Heart left ventricle (tissue), 13 donors: Measurements from ENCODE around the gene AVPI1.

Experiments
- CTCF ChIP-seq, 12 donors: fragments of 200-600 bp; sonication (generic) in 4 of 12; IDR thresholded peaks; one replicate each; pipeline versions ENCODE4 v1.5.0 to v1.8.0; 2018 to 2022; ENCODE audit warnings: antibody characterized with exemption in 12 of 12, mild to moderate bottlenecking in 5 of 12
- POLR2A ChIP-seq, 2 donors: fragments of 450-650 bp; IDR thresholded peaks; one replicate each; pipeline ENCODE4 v1.6.1; 2017; ENCODE audit warnings: antibody characterized with exemption in 2 of 2, mild to moderate bottlenecking in 2 of 2, moderate library complexity in 2 of 2
- donor health status: ischemic (EF 13 %, LVEDD 7.1; RV severe dilation, severe dysfunction).
- donor health status: DM: no; HTN: yes; CAD: no.
- donor health status: DM: no; HTN: no; CAD: no.
- donor health status: ischemic (EF 25% LVEDD 6.9; RV normal size, moderate dysfunction).
- donor health status: ischemic (EF 25% LVEDD 5.7; RV mildly dilated, moderate dysfunction).
- donor health status: ischemic (EF 35%, LVEDD 5.7; RV mildly dilated, moderate dysfunction).
- donor health status: nonischemic (EF 11% LVEDD 7.7; RV severe dilation, severe dysfunction).
- donor health status: DM: yes; HTN: yes; CAD: no.
- donor health status: PGD.
- donor health status: ischemic (EF 29% LVEDD 5.4; RV normal size, mild dysfunction).
- donor health status: nonischemic (EF 23%, LVEDD 6.1; RV moderate dilation, normal function).

- TF ChIP-seq CTCF (IDR thresholded peaks at IDR 0.05) (no peak), POLR2A (IDR thresholded peaks at IDR 0.05) (no peak)
These were observed 55.9 kb downstream of the AVPI1 start for GRCh38 chr10:97631098-97631497.
